Limb (tissue), 2 donors: ENCODE measurements around the gene RCOR1.

ENCODE experiments used
- DNase-seq, 2 donors: peaks; one replicate each; pipeline ENCODE4 v3.0.0-alpha.2; 2016; ENCODE audit errors: extremely low spot score in 2 of 2

RCOR1 gene

DNA sequence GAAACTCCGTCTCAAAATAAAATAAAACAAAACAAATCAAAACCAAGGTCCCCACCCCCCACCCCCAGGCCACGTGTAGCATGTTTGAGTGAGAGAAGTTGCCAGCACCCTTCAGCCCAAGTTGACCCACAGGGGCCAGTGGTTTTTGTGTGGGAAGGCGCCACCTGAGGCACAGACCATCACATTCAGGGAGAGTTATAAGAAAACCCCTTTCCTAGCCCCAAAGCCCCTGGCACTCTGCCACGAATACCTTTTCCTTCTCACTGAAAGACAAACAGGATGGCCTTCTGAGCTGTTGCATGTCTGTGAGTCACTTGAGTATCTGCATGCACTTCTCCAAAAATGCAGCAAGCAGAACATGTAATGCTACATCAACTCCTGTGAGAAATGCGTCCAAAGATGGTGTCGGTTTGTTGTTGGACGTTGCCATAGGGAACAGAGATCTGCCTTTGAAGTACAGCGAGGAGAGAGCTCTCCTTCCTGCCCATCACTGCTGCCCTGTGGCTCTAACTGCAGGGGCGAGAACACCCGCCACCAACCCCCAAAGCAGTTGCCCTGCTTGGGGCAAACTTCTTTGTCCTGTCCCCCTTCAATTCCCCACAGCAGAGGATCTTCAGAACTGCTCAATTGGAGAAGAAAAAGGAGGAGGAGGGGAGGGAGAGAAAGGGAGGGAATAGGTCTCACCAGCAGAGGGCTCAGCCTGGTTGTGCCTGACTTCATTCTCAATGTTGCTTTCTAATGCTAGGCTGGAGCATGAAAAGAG, 182.1 kb downstream of the RCOR1 start:
- DNase-seq, result peak; percentile 72 to 85

DNA sequence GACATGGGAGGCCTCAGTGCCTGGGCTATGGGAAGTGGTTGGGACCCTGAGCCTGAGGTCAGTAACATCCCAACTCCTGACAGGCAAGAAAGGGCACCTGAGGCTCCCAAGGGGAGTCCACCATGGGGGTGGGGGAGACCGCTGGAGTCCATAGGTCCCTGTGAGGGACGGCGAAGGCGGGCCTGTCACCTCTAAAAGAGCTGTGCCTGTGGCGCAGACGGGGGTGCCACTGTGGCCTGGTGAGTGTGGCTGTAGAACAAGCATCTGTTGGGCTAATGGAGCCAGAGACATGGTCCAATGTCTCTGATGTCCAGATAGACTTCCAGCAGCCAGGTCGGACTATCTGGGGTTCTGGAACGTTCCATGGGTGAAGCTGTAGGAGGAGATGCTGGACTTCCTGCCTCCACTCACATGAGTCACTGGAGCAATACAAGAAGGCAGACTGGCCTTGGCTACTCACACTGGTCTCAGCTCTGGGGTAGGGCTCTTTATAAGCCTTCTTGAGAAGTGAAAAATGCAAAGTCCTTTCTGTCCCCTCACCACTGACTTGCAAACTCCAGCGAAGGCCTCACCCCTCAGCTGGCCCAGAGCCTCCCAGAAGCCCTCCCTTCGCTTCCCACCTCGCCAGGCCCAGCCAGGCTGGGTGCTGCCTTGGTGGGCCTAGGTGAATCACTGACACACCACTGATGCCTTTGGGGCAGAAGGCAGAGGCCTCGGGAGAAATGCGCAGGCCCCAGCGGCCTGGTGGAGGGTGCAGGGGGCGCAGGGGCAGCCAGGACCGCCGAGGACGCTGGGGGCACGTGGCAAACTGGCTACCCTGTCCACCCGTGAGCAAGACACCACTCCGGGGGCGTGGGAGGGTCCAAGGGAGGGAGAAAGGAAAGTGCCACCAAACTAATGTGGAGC, 183.7 kb downstream of the RCOR1 start:
- DNase-seq, result peak in 1 of 2 donors; percentile 43

GRCh38 chr14:102776761-102777710, 184.6 kb downstream of the RCOR1 start, which contains the start of gene TRAF3:
TRAF3 (plus strand) TSS chr14:102777449; CDS start chr14:102870202, 92,753 bp downstream.
- DNase-seq, result peak; percentile 68 to 78

- DNase-seq, result peak in 1 of 2 donors; percentile 55
Observed at GRCh38 chr14:102777711-102778337, 185.4 kb downstream of the RCOR1 start.

DNA sequence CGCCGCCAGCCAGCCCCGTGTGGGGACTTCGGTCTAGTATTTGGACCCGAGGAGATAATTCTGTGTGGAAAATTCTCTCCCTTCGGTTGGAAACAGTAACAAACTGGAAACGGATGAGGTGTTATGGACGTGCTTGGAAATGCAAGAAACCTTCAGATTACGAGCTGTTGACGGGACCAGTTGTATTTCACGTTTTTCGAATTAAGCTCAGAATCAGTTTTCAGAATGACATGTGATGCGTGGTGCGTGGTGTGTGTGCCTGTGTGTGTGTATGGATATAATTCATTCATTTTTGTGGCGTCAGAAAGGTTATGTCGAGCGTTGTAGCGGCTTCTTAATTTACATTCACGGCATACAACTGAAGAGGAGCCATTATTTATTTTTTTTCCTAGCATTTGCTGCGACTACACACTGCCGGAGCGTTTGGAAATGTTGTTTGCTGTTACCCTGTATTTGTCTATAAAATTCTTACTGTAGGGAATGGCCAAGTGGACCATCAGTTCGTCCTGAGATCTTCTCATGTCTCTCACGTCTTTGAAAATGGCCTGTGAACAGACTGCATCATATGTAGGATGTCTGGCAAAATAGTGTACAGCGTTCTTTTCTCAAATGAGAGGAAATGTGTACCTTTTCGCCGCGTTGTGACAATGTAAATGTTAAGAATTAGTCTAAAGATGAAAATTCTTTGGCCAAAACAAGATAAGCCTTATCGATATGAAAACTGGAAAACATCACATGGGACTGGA, 186.1 kb downstream of the RCOR1 start:
- peak in 1 of 2 donors; percentile 50 for DNase-seq

GRCh38 chr14:102779084-102779462, 186.6 kb downstream of the RCOR1 start:
- no peak for DNase-seq

- no peak for DNase-seq
Observed at GRCh38 chr14:102779574-102780315, 187.3 kb downstream of the RCOR1 start.
